ENCODE measurements around the gene SOX13. TPM values are rescaled to one million over a fixed set of nuclear protein-coding genes. Genes with fewer than 3 reads are reported as not detected.
A peak's percentile ranks its signal among the peaks of the same experiment; 100 is the strongest.

SOX13 gene
- polyA plus RNA-seq, 3 donors, result 0.52 TPM; not detected in 2

- no peak overlapping the region for H3K27ac ChIP-seq (ENCODE audit: low read depth in 1 of 2, low read length in 2 of 2)
- intact Hi-C loops (cut with micrococcal nuclease), result no loop called here
- H3K27ac Mint-ChIP-seq, result no peak overlapping the region
- peaks cover 0 to 2% of the 10 kb centered on the region in 2 donors for H3K27me3 ChIP-seq (ENCODE audit: control insufficient read depth in 2 of 2, insufficient read depth in 2 of 2, low read length in 2 of 2)
- H3K9me3 Mint-ChIP-seq, result peaks cover 0 to 2% (median 0%) of the 10 kb centered on the region in 7 donors
- H3K4me1 ChIP-seq (ENCODE audit: control insufficient read depth in 1 of 2, insufficient read depth in 2 of 2, low read length in 2 of 2), result peaks cover 15 to 17% of the 10 kb centered on the region in 2 donors
- H3K4me1 Mint-ChIP-seq, result peaks cover 17% of the 10 kb centered on the region
- H3K9me3 ChIP-seq (replicated peaks in 1 of 2; ENCODE audit: control insufficient read depth in 1 of 2, insufficient read depth in 1 of 2, low read length in 2 of 2), result no peaks in the 10 kb centered on the region
- TF ChIP-seq, protein P1, sequence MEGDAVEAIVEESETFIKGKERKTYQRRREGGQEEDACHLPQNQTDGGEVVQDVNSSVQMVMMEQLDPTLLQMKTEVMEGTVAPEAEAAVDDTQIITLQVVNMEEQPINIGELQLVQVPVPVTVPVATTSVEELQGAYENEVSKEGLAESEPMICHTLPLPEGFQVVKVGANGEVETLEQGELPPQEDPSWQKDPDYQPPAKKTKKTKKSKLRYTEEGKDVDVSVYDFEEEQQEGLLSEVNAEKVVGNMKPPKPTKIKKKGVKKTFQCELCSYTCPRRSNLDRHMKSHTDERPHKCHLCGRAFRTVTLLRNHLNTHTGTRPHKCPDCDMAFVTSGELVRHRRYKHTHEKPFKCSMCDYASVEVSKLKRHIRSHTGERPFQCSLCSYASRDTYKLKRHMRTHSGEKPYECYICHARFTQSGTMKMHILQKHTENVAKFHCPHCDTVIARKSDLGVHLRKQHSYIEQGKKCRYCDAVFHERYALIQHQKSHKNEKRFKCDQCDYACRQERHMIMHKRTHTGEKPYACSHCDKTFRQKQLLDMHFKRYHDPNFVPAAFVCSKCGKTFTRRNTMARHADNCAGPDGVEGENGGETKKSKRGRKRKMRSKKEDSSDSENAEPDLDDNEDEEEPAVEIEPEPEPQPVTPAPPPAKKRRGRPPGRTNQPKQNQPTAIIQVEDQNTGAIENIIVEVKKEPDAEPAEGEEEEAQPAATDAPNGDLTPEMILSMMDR (IDR thresholded peaks at IDR 0.05), result no peak
- H3K36me3 ChIP-seq (replicated peaks in 1 of 2; ENCODE audit: control insufficient read depth in 1 of 2, insufficient read depth in 2 of 2, low read length in 2 of 2), result no peaks in the 10 kb centered on the region
- no peaks in the 10 kb centered on the region for H3K36me3 Mint-ChIP-seq
- no peak for DNase-seq
- 96% methylated on average over 5 of the region's 5 CpGs for WGBS (ENCODE audit: insufficient coverage)
- H3K79me2 ChIP-seq (ENCODE audit: insufficient read depth, low read length), result no peaks in the 10 kb centered on the region
- no peak overlapping the region for H3K4me3 Mint-ChIP-seq
- no peak overlapping the region for H3K4me3 ChIP-seq (replicated peaks in 1 of 3; ENCODE audit: low read depth in 2 of 3, low read length in 3 of 3)
- no peak overlapping the region for H3K4me2 ChIP-seq (replicated peaks; ENCODE audit: extremely low read depth, low read length, poor library complexity, severe bottlenecking)
- peaks cover 15 to 23% (median 18%) of the 10 kb centered on the region in 3 donors for H3K27me3 Mint-ChIP-seq (ENCODE audit: low read depth in 3 of 3)
- H4K20me1 ChIP-seq (ENCODE audit: insufficient read depth, low read length), result no peaks in the 10 kb centered on the region
- H2AFZ ChIP-seq (ENCODE audit: insufficient read depth, low read depth, low read length, poor library complexity, severe bottlenecking), result no peak overlapping the region
- H3K9ac ChIP-seq (ENCODE audit: insufficient read depth, low read length, poor library complexity, severe bottlenecking), result no peak overlapping the region
Observed at GRCh38 chr1:204110894-204111633, 38.1 kb downstream of the SOX13 start.

GRCh38 chr1:204112876-204113730 is 40.2 kb downstream of the SOX13 start:
- Histone ChIP-seq H3K4me3 (replicated peaks in 1 of 3; ENCODE audit: low read depth in 2 of 3, low read length in 3 of 3) (no peak overlapping the region), H3K9ac (ENCODE audit: insufficient read depth, low read length, poor library complexity, severe bottlenecking) (no peak overlapping the region), H3K27ac (ENCODE audit: low read depth in 1 of 2, low read length in 2 of 2) (no peak overlapping the region), H3K27me3 (ENCODE audit: control insufficient read depth in 2 of 2, insufficient read depth in 2 of 2, low read length in 2 of 2) (peaks cover 0 to 2% of the 10 kb centered on the region in 2 donors), H3K36me3 (replicated peaks in 1 of 2; ENCODE audit: control insufficient read depth in 1 of 2, insufficient read depth in 2 of 2, low read length in 2 of 2) (no peaks in the 10 kb centered on the region), H3K9me3 (replicated peaks in 1 of 2; ENCODE audit: control insufficient read depth in 1 of 2, insufficient read depth in 1 of 2, low read length in 2 of 2) (no peaks in the 10 kb centered on the region), H3K79me2 (ENCODE audit: insufficient read depth, low read length) (no peaks in the 10 kb centered on the region), H3K4me2 (replicated peaks; ENCODE audit: extremely low read depth, low read length, poor library complexity, severe bottlenecking) (no peak overlapping the region), H2AFZ (ENCODE audit: insufficient read depth, low read depth, low read length, poor library complexity, severe bottlenecking) (no peak overlapping the region), H3K4me1 (ENCODE audit: control insufficient read depth in 1 of 2, insufficient read depth in 2 of 2, low read length in 2 of 2) (peaks cover 15 to 17% of the 10 kb centered on the region in 2 donors), H4K20me1 (ENCODE audit: insufficient read depth, low read length) (no peaks in the 10 kb centered on the region)
- peaks cover 14 to 24% (median 18%) of the 10 kb centered on the region in 3 donors for H3K27me3 Mint-ChIP-seq (ENCODE audit: low read depth in 3 of 3)
- TF ChIP-seq, protein P1 (IDR thresholded peaks at IDR 0.05), result no peak
- H3K36me3 Mint-ChIP-seq, result no peaks in the 10 kb centered on the region
- peaks cover 17% of the 10 kb centered on the region for H3K4me1 Mint-ChIP-seq
- intact Hi-C loops (cut with micrococcal nuclease), result no loop called here
- H3K27ac Mint-ChIP-seq, result peak overlapping the region in 2 of 7 donors; percentile 38 to 58
- 87% methylated on average over 4 of the region's 11 CpGs for WGBS (ENCODE audit: insufficient coverage)
- no peak overlapping the region for H3K4me3 Mint-ChIP-seq
- H3K9me3 Mint-ChIP-seq, result no peaks in the 10 kb centered on the region
- DNase-seq, result no peak

All from CD14-positive monocyte (primary cell).